Ecto neural progenitor cell (in vitro differentiated cells): ENCODE data around the gene ATP1A4.
A peak's percentile ranks its signal among the peaks of the same experiment; 100 is the strongest.

Experiments
- DNase-seq: peaks from one replicate; pipeline ENCODE4 v3.0.0-alpha.2; 2018; ENCODE audit warnings: low spot score

Gene ATP1A4

GRCh38 chr1:160177231-160177630 lies 25.8 kb downstream of the ATP1A4 start:
- no peak for DNase-seq

- DNase-seq: no peak
These were observed 26.3 kb downstream of the ATP1A4 start for GRCh38 chr1:160177667-160178066.

- DNase-seq: no peak
These were observed 27.3 kb downstream of the ATP1A4 start for GRCh38 chr1:160178731-160179130.

- no peak for DNase-seq
These were observed 27.9 kb downstream of the ATP1A4 start for GRCh38 chr1:160179336-160179735.

GRCh38 chr1:160186246-160186645 lies 34.8 kb downstream of the ATP1A4 start:
- no peak for DNase-seq

- no peak for DNase-seq
These were observed 35.3 kb downstream of the ATP1A4 start for GRCh38 chr1:160186729-160187128.

GRCh38 chr1:160187407-160187806 lies 36.0 kb downstream of the ATP1A4 start:
- DNase-seq: no peak

GRCh38 chr1:160188341-160188740 lies 36.9 kb downstream of the ATP1A4 start:
- no peak for DNase-seq

- no peak for DNase-seq
These were observed 38.5 kb downstream of the ATP1A4 start, which contains the start of gene CASQ1 for GRCh38 chr1:160189649-160190625. CASQ1 (plus strand) TSS chr1:160190575; CDS start chr1:160190752, 177 bp downstream.

- DNase-seq: no peak
These were observed 40.4 kb downstream of the ATP1A4 start for GRCh38 chr1:160191756-160192155.

GRCh38 chr1:160192234-160192633 lies 40.8 kb downstream of the ATP1A4 start:
- no peak for DNase-seq

GRCh38 chr1:160193091-160193819 lies 41.9 kb downstream of the ATP1A4 start:
- peak; percentile 93 for DNase-seq

GRCh38 chr1:160193832-160194736 lies 42.7 kb downstream of the ATP1A4 start:
- DNase-seq: no peak

- no peak for DNase-seq
These were observed 43.3 kb downstream of the ATP1A4 start for GRCh38 chr1:160194737-160195059.

- DNase-seq: no peak
These were observed 44.7 kb downstream of the ATP1A4 start for GRCh38 chr1:160196143-160196542.

GRCh38 chr1:160197231-160197630 lies 45.8 kb downstream of the ATP1A4 start:
- no peak for DNase-seq

GRCh38 chr1:160200786-160201185 lies 49.4 kb downstream of the ATP1A4 start:
- DNase-seq: no peak

- no peak for DNase-seq
These were observed 53.3 kb downstream of the ATP1A4 start for GRCh38 chr1:160204526-160205241.

GRCh38 chr1:160205242-160206035 lies 54.0 kb downstream of the ATP1A4 start, which contains the start of gene PEA15:
PEA15 (plus strand) TSS chr1:160205384; CDS start chr1:160211545, 6,161 bp downstream.
- peak; percentile 87 for DNase-seq

- DNase-seq: no peak
These were observed 54.6 kb downstream of the ATP1A4 start for GRCh38 chr1:160206036-160206389.
